ENCODE measurements around the gene PIEZO1.
"Not testable (repeated sequence)": the region's sequence is repeated elsewhere in the genome, so short reads cannot be mapped to it uniquely, and the experiment has no call there.

Gene PIEZO1

GRCh38 chr16:88785106-88785924, at the start of gene PIEZO1:
PIEZO1 (minus strand) TSS chr16:88785220; CDS start chr16:88784964, 256 bp downstream.
- DNase-seq (ENCODE audit: low read depth in 2 of 2) = peak; percentile 74 to 85

- DNase-seq (ENCODE audit: low read depth in 2 of 2) = no peak
Observed at GRCh38 chr16:88834670-88835069, 49.6 kb upstream of the PIEZO1 start.

- DNase-seq (ENCODE audit: low read depth in 2 of 2) = no peak
Observed at GRCh38 chr16:88833086-88833485, 48.1 kb upstream of the PIEZO1 start.

- DNase-seq (ENCODE audit: low read depth in 2 of 2) = no peak
Observed at GRCh38 chr16:88831838-88832237, 46.8 kb upstream of the PIEZO1 start.

GRCh38 chr16:88830783-88831182, 45.8 kb upstream of the PIEZO1 start:
- DNase-seq (ENCODE audit: low read depth in 2 of 2) = no peak

GRCh38 chr16:88830258-88830657, 45.2 kb upstream of the PIEZO1 start:
- no peak for DNase-seq (ENCODE audit: low read depth in 2 of 2)

GRCh38 chr16:88828711-88829110, 43.7 kb upstream of the PIEZO1 start:
- DNase-seq (ENCODE audit: low read depth in 2 of 2) = no peak

- DNase-seq (ENCODE audit: low read depth in 2 of 2) = no peak
Observed at GRCh38 chr16:88827727-88828126, 42.7 kb upstream of the PIEZO1 start.

GRCh38 chr16:88826070-88826840, 41.2 kb upstream of the PIEZO1 start:
- DNase-seq (ENCODE audit: low read depth in 2 of 2) = no peak

- no peak for DNase-seq (ENCODE audit: low read depth in 2 of 2)
Observed at GRCh38 chr16:88825146-88825545, 40.1 kb upstream of the PIEZO1 start.

- no peak for DNase-seq (ENCODE audit: low read depth in 2 of 2)
Observed at GRCh38 chr16:88824256-88825077, 39.4 kb upstream of the PIEZO1 start.

- DNase-seq (ENCODE audit: low read depth in 2 of 2) = not testable (repeated sequence)
Observed at GRCh38 chr16:88823646-88824045, 38.6 kb upstream of the PIEZO1 start.

GRCh38 chr16:88822281-88823040, 37.4 kb upstream of the PIEZO1 start:
- no peak for DNase-seq (ENCODE audit: low read depth in 2 of 2)

- DNase-seq (ENCODE audit: low read depth in 2 of 2) = no peak
Observed at GRCh38 chr16:88821168-88821850, 36.3 kb upstream of the PIEZO1 start.

- no peak for DNase-seq (ENCODE audit: low read depth in 2 of 2)
Observed at GRCh38 chr16:88820385-88821025, 35.5 kb upstream of the PIEZO1 start.

- no peak for DNase-seq (ENCODE audit: low read depth in 2 of 2)
Observed at GRCh38 chr16:88819126-88819525, 34.1 kb upstream of the PIEZO1 start.

- no peak for DNase-seq (ENCODE audit: low read depth in 2 of 2)
Observed at GRCh38 chr16:88818575-88818874, 33.5 kb upstream of the PIEZO1 start.

- no peak for DNase-seq (ENCODE audit: low read depth in 2 of 2)
Observed at GRCh38 chr16:88817785-88818574, 33.0 kb upstream of the PIEZO1 start.

GRCh38 chr16:88816736-88817535, 31.9 kb upstream of the PIEZO1 start:
- no peak for DNase-seq (ENCODE audit: low read depth in 2 of 2)

All from stimulated activated CD4-positive, alpha-beta T cell treated with anti-CD3 and anti-CD28 coated beads, Interleukin-1b, Interleukin-23, amount 100 ng/mL, for 4 hours (primary cell).